Muscle of back (tissue), 11 donors: ENCODE data around the gene RSRC1. TPM values are rescaled to one million over a fixed set of nuclear protein-coding genes. Genes with fewer than 3 reads are reported as not detected.
"Not testable (repeated sequence)": the region's sequence is repeated elsewhere in the genome, so short reads cannot be mapped to it uniquely, and the experiment has no call there.

Experiments used
- DNase-seq, 3 donors: peaks; one replicate each; pipeline versions ENCODE4 v3.0.0 to v3.0.0-alpha.2; 2013
- polyA plus RNA-seq, 10 donors: library from polyadenylated mRNA; unstranded; fragments of 120-200 nt; gene quantifications; one replicate each; pipeline ENCODE4 v1.2.1, GENCODE V29; 2013; ENCODE audit not compliant: insufficient read length in 10 of 10

RSRC1 gene
- polyA plus RNA-seq, 10 donors = 16.2 to 25.8 (median 21.6) TPM

- DNase-seq = no peak
Measured at GRCh38 chr3:158455406-158455805, 345.5 kb downstream of the RSRC1 start.

- no peak for DNase-seq
Measured at GRCh38 chr3:158456114-158456513, 346.2 kb downstream of the RSRC1 start.

- DNase-seq = no peak
Measured at GRCh38 chr3:158458464-158458863, 348.6 kb downstream of the RSRC1 start.

- DNase-seq = peak in 1 of 3 donors; percentile 49
Measured at GRCh38 chr3:158460926-158461325, 351.0 kb downstream of the RSRC1 start.

GRCh38 chr3:158463556-158463955, 353.7 kb downstream of the RSRC1 start:
- DNase-seq = peak in 1 of 3 donors; percentile 17

- DNase-seq = no peak
Measured at GRCh38 chr3:158465074-158465473, 355.2 kb downstream of the RSRC1 start.

- DNase-seq = peak in 1 of 3 donors; percentile 33
Measured at GRCh38 chr3:158470944-158471638, 361.2 kb downstream of the RSRC1 start.

GRCh38 chr3:158471639-158472294, 361.9 kb downstream of the RSRC1 start:
- peak; percentile 73 to 91 (median 88) for DNase-seq

GRCh38 chr3:158479051-158479450, 369.2 kb downstream of the RSRC1 start:
- DNase-seq = no peak

GRCh38 chr3:158483701-158484235, 373.9 kb downstream of the RSRC1 start:
- DNase-seq = no peak

GRCh38 chr3:158486200-158486599, 376.3 kb downstream of the RSRC1 start:
- DNase-seq = no peak

GRCh38 chr3:158488670-158489069, 378.8 kb downstream of the RSRC1 start:
- no peak for DNase-seq

- DNase-seq = no peak
Measured at GRCh38 chr3:158489181-158489580, 379.3 kb downstream of the RSRC1 start.

- DNase-seq = no peak
Measured at GRCh38 chr3:158491968-158492367, 382.1 kb downstream of the RSRC1 start.

- no peak for DNase-seq
Measured at GRCh38 chr3:158492685-158493084, 382.8 kb downstream of the RSRC1 start.

GRCh38 chr3:158493931-158494330, 384.0 kb downstream of the RSRC1 start:
- no peak for DNase-seq

- no peak for DNase-seq
Measured at GRCh38 chr3:158494673-158495072, 384.8 kb downstream of the RSRC1 start.

- not testable (repeated sequence) for DNase-seq
Measured at GRCh38 chr3:158495398-158495902, 385.6 kb downstream of the RSRC1 start.

GRCh38 chr3:158505117-158505516, 395.2 kb downstream of the RSRC1 start:
- no peak for DNase-seq

- no peak for DNase-seq
Measured at GRCh38 chr3:158506456-158506855, 396.6 kb downstream of the RSRC1 start.

- DNase-seq = no peak
Measured at GRCh38 chr3:158508481-158508880, 398.6 kb downstream of the RSRC1 start.

- no peak for DNase-seq
Measured at GRCh38 chr3:158509891-158510290, 400.0 kb downstream of the RSRC1 start.

- DNase-seq = not testable (repeated sequence)
Measured at GRCh38 chr3:158516729-158517128, 406.8 kb downstream of the RSRC1 start.
